Activated CD8-positive, alpha-beta memory T cell treated with anti-CD3 and anti-CD28 coated beads for 36 hours (primary cell): ENCODE measurements around the gene SMAD7. TPM values are rescaled to one million over a fixed set of nuclear protein-coding genes. Genes with fewer than 3 reads are reported as not detected.

Experiments used
- CTCF ChIA-PET: fragments of 350-600 bp; sonication (Branson Sonifier 250); formaldehyde crosslinking; loops from one replicate; lab custom pipeline; 2021; ENCODE audit warnings: antibody characterized with exemption; lab: Charles Lee
- POLR2A ChIA-PET: fragments of 350-600 bp; sonication (Branson Sonifier 250); formaldehyde crosslinking; loops from one replicate; lab custom pipeline; 2021; ENCODE audit warnings: antibody characterized with exemption; lab: Charles Lee
- total RNA-seq, 2 experiments: library from RNA; stranded (reverse); gene quantifications; one replicate each; pipeline ENCODE4 v1.2.3, GENCODE V29; 2021

Gene SMAD7
- total RNA-seq, 2 experiments from 2014 or later, result 17.6 to 17.9 TPM

DNA sequence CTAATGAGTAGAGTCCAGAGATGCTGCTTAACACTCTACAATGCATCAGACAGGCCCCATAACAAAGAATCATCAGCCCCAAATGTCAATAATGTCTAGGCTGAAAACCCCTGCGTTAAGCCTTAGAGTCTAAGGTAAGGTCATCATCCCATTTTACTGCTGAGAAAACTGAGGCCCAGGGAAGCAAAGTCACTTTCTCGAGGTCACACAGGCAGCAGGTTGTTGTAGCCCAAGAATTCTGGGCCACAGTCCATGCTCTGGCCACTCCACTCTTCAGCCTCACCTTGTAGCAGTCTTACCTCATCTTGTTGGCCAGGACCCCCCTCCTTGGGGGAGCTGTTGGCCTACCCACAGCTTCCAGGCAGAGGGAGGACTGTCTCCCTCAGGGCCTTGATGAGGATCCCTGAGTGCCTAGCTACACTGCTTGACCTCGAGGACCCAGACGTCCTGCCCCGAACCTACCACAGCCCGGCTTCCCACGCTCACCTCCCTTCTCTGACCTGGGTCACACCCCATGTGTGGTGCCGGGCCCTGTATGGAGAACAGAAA lies 54.4 kb downstream of the SMAD7 start:
- CTCF ChIA-PET, result no interaction called here
- POLR2A ChIA-PET, result no interaction called here

DNA sequence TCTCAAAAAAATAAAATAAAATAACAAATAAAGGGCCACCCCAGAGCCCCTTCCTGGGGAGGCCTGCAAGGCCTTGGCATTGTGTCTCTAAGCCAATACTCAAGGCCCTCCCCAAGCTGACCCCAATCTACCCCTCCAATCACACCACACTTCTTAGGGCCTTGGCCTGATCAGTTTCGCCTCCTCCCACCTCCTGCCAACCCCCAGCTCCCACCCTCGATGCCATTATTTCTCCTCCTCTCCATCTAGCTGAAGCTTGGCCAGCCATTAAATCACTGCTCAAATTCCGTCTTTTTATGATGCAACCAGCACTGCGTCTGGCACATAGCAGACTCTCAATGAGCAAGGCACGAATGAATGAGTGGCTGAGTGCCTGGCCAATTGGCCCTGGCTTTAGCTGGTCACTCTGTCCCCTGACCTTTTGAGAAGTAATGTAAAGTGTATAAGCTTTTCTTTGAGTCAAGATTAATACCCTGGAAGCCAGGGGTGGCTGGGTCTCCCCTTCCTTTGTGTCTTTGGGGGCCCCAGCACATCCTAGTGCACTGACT lies 55.9 kb downstream of the SMAD7 start:
- CTCF ChIA-PET, result no interaction called here

DNA sequence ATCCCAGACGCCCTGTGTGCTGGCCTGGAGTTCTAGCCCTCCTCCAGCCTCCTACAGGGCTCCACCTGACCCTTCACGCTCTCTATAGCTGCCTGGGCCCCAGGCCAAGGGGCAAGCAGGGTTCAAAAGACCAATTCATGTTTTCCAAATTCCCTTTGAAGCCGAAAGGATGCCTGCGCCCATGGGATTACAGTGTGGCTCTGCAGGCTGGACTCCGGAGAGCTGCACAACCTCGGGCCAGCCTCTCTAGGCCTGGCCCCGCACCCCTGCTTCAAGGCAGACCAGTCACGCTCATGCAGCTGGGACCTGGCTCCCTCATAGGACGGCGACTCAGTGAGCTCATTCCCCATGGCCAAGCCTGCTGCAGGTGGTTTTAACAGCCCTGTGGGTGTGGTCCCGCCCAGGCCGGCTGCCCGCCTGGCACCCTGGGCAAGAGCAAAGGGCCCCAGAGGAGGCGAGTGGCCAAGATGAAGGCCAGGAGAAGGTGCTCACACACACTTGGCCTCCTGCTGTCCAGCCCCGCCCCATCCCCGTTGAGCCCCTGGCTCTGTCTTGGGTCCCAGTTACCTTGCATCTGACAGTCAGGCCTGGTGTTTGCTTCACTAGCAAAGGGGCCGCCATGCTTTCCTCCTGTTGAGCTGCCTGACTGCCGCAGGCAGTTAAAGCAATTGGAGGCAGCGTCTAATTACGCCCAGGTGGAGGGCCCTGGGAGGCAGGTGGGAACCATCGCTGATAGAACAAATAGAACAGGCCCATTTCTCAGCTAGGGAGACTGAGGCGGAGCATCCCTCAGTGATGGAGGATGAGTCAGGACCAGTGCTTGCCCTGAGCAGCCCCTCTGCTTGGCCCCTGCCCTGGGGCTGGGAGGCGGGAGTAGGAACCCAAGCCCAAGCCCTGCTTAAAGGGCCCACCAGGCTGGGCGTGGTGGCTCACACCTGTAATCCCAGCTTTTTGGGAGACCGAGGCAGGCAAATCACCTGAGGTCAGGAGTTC lies 56.9 kb downstream of the SMAD7 start:
- CTCF ChIA-PET, result no interaction called here

More for the DNA sequence above, 55.9 kb downstream of the SMAD7 start:
- POLR2A ChIA-PET, result no interaction called here

DNA sequence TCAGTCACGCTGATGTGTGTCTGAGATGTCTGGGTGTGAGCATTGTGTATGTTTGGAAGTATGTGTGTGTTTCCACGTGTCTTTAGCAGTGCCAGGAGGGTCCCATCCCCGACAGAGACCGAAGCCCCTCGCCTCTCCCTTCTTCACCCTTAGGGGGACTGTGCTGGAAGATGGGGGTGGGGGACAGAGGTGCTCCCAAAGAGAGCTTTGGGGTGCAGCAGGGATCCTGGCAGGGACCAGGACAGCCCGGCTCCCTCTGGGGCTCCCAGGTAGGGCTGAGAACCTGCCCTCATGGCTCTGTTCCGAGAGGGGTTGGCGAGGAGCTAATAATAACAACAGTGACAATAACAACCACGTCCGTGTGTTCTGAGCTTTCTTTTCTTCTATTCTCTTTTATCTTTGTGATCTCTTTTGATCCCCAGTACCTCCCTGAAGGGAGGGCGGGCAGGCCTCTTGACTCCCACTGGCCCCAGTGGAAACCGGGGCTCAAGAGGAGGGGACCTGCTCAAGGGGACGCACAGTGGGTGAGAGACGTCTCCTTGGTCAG lies 57.6 kb downstream of the SMAD7 start:
- CTCF ChIA-PET, result no interaction called here
- POLR2A ChIA-PET, result no interaction called here

More for the DNA sequence above, 56.9 kb downstream of the SMAD7 start:
- POLR2A ChIA-PET, result no interaction called here

DNA sequence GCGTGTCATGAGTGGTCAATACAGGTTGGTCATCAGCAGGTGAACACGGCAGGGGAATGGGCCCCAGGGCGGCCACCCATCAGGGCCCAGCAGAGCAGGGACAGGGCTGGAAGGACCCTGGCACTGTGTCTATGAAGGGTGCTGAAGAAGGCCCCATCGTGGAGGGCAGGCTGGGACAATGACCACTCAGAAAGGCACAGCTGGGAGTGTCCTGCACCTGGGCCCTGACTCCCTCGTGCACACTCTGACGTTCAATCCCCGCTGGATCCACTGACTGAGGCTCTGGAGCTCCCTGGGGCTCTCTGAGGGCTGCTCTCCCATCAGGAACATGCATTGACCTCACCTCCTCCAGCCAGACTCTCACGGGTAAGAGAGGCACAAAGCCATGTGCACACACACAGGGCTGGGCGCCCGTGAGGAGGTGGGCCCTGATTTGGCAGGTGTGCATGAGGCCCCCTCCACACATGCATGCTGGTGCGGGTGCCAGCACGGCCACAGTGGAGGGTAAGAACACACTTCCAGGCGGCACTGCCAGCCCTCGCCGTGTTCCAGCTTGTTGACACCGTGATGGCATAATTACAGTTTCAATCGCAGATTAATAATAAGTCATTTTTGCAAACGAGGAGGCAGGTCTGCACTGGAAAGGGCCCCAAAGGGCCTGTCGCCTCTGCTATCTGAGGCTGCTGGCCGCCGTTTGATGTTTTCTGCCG lies 58.5 kb downstream of the SMAD7 start:
- ChIA-PET POLR2A (no interaction called here), CTCF (no interaction called here)

DNA sequence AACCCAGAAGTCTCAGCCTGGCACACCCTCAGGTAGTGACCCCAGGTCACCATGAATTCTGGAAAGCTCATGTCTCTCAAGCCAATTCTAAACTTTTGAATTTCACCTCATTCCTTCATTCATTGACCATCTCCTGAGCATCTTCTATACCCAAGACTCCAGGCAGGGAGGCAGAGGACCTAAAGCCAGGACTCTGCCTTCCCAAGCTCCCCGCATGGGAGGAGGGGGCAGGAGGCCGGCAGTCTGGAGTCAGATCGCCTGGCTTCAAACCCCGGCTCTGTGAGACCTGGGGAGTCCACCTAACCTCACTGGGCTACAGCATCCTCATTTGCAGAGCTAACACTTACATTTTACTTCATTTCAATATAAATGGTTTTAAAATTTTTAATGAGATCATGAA lies 59.0 kb downstream of the SMAD7 start:
- CTCF ChIA-PET, result no interaction called here
- POLR2A ChIA-PET, result no interaction called here

DNA sequence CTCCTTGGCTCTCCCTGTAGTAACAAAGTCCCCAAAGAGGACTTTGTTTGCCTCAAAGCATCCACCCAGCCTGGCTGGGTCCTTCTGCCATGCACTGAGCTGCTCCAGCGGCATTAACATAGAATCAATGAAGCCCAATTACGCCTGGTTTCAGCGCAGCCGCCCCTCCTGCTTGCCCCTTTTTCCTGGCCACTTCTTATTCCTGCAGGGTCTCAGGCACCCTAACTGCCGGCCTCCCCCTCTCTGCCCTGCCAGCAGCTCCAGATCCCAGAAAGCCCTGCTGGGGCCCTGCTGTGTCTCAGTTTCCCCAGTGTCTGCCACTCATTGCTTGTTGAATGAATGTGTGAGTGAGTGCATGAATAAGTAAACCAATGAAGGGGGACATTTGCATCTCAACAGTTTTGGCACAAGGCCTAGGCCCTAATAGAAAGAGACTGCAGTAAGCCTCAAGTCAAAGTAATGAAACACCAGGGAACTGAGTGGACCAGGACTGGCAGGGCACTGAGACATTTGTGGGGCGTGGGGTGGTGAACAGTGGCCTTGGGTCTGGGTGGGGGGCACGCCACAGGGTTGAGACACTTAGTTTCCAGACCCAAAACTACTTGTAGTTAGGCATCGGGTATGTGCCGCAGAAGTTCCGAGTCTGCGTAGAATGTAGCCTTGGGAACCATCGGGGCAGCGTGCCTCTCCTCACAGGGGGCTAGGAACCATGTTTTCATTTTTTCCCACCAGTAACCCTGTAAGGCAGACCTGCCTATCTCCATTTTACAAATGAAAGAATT lies 60.6 kb downstream of the SMAD7 start:
- ChIA-PET CTCF (no interaction called here), POLR2A (no interaction called here)

DNA sequence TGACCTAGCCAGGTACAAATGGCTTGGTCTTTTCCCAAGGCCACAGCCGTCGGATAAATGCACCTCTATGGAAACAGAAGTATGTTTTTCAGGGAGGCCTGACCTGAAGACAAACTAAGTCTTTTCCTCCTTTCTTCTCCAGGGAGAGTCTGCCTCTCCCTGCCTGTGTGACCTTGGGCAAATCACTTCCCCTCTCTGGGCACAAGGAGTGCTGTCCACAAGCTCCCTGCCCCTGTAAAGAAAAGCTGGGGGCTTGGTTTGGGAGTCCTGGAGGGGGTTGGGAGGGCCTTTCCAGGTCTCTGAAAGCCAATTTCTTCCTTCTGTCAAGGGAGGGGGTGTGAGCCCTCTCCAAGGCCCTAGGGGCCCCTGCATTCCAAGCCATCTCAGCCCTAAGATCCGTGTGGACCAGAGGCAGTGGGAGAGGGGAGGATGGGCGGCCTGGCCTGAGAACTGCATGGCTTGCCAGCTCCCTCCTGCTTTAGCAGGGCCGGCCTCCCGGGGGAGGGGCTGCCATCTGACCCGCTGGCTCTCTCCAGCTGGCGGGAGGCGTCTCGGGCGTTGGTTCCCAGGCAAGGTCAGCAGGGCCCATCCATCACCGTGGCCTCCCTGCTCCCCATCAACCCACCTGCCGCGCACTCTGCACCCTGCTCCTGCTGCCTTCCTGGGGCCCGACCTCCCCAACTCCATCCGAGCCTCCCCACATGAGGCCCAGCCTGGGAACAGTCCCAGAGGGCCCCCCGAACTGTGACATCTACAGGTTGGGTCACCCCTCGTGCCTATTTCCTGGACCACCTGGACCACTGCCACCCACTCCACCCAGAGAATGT lies 61.4 kb downstream of the SMAD7 start:
- ChIA-PET CTCF (no interaction called here), POLR2A (no interaction called here)

- CTCF ChIA-PET, result no interaction called here
- POLR2A ChIA-PET, result no interaction called here
Observed at GRCh38 chr18:48888773-48889080, 62.0 kb downstream of the SMAD7 start.

DNA sequence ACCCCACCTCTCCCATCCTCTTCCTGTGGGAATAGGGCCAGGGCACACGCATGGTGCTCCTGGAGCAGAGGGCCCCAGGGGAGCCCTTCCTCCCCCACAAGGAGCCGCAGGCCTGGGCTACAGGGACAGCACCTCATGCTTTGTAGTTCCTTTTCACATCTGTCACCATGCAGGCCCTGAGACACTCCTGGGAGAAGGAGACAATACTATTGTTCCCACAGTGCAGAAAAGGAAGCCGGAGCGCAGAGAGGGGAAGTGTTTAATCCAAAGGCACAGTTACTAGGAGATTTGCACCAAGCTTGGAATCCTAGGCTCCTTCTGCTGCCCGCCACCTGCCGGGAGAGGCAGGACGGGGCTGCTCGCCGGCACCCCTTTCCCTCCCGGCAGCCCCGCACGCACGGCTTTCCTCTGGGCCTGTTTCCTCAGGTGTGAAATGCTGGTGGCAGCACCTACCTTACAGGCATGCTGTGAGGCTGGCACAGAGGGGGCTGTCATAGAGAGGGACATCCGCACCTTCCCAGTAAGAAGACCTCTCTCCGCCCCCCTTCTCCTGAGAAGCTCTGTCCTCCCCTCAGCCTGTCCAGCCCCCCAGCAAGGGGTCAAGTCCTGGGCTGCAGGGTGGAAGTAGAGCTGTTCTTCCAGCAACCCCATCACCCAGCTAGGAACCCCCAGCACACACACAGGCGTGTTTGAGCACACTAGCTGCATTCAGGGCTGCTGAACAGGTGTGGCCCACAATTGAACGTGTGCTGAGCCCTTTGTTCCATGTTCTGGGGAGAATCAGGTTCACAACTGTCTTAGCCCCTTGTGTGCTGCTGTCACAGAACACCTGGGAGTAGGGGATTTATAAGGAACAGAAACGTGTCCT lies 62.6 kb downstream of the SMAD7 start:
- ChIA-PET POLR2A (interaction anchor here (0.7 kb wide), 1 partner anchor 446 kb away, joined by 3 read pairs; no protein-coding TSS in a partner anchor), CTCF (no interaction called here)

- ChIA-PET POLR2A (interaction anchor here (0.7 kb wide), 1 partner anchor 447 kb away, joined by 3 read pairs; no protein-coding TSS in a partner anchor), CTCF (no interaction called here)
Observed at GRCh38 chr18:48887294-48887904, 63.4 kb downstream of the SMAD7 start.

DNA sequence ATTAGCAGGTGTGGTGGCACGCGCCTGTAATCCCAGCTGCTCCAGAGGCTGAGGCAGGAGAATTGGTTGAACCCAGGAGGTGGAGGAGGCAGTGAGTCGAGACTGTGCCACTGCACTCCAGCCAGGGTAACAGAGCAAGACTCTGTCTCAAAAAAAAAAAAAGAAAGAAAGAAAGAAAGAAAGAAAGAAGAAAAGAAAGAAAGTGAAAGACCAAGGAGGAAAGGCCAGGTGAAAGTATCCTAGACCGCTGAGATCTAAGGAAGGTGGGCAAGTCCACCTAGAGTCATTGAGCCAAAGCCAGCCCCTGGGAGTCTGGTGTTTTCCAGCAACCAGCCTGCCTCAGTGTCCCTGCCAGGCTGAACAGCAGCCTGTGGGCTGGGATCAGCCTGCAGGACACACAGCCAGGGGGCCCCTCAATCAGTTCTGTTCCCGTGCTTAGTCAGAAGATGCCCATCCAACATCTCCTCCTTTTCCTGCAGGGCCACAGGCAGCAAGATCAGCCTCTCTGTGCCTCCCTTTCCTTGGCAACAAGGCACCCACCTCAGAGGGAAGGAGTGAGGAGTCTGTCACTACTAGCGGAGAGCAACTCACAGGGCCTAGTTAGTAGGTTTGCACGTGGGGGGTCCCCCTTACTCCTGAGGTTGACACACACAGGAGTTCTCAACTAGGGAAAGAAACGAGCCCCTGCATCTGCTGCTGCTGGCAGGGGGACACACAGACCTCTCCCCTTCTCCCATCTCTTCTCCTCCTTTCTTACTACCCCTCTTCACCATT lies 64.1 kb downstream of the SMAD7 start:
- ChIA-PET POLR2A (interaction anchor here (0.7 kb wide), 1 partner anchor 448 kb away, joined by 3 read pairs; no protein-coding TSS in a partner anchor), CTCF (interaction anchor here (0.7 kb wide), 1 partner anchor 102 kb away, joined by 3 read pairs; no protein-coding TSS in a partner anchor)

GRCh38 chr18:48885924-48886400 lies 64.8 kb downstream of the SMAD7 start:
- ChIA-PET POLR2A (no interaction called here), CTCF (interaction anchor here (0.7 kb wide), 1 partner anchor 103 kb away, joined by 3 read pairs; no protein-coding TSS in a partner anchor)

GRCh38 chr18:48885266-48885923 lies 65.4 kb downstream of the SMAD7 start:
- POLR2A ChIA-PET, result no interaction called here
- CTCF ChIA-PET, result no interaction called here

DNA sequence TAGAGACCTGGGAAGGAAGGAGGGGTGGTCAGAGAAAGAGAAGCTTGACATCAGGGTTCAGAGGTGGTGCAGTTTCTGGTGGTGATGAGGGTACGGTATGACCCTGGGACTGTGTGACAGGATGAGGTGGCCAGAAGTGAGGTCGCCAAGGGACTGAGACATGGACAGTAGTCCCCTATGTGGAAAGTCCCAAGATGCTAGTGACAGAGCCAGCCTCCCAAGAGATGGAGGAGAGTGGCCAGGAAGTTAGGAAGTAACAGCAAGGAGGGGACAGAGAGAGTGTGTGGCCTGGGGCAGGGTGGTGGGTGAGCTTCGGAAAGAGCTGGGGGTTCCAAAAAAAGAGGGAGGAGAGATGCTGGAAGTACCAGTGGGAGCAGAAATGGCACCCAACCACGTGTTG lies 66.0 kb downstream of the SMAD7 start:
- POLR2A ChIA-PET, result no interaction called here
- CTCF ChIA-PET, result no interaction called here
